ENCODE results near the gene KIR3DL1.
"Not testable (repeated sequence)": the region's sequence is repeated elsewhere in the genome, so short reads cannot be mapped to it uniquely, and the experiment has no call there.

The KIR3DL1 gene

DNA sequence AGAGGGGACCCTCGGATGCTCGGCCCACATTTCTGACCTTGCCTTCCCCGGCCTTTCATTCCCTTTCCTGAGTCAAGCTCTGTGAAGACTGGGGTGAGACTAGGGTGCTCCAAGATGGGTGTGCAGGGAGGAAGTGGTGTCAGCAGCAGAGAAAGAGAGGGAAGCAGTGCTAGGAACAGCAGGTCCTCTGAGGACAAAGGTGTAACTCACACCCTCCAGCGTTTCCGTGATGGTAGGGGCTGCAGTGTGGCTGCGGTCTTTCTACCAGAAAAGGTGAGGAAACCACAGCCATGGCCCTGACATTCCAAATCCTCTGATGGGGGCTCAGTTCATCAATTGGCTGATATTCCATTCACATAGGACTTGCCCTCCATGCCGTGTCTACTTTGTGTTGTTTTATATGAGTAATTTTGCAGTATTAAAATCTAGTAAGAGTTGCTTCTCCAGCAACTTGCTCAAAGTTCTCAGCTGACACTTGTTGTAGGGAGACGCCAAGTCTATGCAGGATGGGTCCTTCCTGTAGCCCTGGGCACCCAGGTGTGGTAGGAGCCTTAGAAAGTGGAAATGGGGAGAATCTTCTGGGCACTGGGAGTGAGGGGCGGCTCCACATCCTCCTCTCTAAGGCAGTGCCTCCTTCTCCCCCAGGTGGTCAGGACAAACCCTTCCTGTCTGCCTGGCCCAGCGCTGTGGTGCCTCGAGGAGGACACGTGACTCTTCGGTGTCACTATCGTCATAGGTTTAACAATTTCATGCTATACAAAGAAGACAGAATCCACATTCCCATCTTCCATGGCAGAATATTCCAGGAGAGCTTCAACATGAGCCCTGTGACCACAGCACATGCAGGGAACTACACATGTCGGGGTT is 1.6 kb downstream of the KIR3DL1 start:
- no peak for DNase-seq

DNA sequence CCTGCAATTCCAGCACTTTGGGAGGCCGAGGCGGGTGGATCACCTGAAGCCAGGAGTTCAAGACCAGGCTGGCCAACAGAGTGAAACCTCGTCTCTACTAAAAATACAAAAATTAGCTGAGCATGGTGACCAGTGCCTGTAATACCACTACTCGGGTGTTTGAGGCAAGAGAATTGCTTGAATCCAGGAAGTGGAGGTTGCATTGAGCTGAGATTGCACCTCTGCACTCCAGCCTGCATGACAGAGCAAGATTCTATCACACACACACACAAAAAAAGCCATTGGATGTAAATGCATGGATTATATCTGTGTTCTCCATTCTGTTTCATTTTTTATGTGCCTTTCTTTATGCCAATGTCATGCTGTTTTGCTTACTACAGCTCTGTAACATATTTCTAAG is 8.1 kb downstream of the KIR3DL1 start:
- DNase-seq: peak; percentile 6

DNA sequence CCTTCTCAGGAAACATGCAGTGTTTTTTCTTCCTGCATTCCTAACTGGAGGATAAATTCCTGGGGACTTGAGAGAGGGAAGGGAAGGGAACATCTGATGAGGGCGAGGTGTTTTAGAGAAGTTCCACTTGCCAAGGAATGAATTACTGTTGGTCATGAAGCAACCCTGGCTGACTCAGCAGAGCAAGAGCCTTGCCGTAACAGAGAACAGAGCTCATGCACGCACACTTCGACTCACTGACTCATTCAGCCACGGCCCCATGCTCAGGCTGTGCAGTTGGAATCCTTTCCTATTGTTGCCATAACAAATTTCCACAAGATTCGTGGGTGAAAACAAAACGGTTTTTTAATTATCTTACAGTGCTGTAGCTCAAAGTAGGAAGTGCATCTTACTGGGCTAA is 9.1 kb downstream of the KIR3DL1 start:
- DNase-seq: not testable (repeated sequence)

DNA sequence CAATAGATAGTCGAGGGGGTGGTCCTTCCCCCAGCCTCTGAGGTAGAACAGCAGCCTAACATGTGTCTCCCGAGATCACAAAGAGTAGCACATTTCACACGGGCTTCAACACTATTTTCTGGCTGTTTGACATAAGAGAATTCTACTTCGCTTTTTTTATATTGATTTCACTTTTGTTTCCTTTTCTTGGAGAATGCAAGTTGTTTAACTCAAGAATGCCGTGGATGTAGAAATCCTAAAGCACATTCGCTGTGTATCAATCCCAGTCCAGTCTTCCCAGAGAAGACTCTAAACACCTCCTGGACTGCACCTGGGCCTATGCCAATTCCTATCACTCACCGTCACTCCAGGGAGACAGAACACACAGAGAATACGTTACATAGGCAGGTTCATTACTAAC is 11.8 kb downstream of the KIR3DL1 start:
- DNase-seq: not testable (repeated sequence)

DNA sequence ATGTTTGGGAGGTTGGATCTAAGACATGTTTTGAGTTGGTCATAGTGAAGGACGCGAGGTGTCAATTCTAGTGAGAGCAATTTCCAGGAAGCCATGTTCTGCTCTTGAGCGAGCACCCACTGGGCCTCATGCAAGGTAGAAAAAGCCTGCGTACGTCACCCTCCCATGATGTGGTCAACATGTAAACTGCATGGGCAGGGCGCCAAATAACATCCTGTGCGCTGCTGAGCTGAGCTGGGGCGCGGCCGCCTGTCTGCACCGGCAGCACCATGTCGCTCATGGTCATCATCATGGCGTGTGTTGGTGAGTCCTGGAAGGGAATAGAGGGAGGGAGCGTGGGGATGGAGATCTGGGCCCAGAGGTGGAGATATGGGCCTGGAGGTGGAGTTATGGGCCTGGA is 16.2 kb downstream of the KIR3DL1 start, which contains the start of gene KIR2DS4:
Gene KIR2DS4, plus strand, starts transcription at position 181 of the 400 bp plus-strand sequence.
- DNase-seq: not testable (repeated sequence)

DNA sequence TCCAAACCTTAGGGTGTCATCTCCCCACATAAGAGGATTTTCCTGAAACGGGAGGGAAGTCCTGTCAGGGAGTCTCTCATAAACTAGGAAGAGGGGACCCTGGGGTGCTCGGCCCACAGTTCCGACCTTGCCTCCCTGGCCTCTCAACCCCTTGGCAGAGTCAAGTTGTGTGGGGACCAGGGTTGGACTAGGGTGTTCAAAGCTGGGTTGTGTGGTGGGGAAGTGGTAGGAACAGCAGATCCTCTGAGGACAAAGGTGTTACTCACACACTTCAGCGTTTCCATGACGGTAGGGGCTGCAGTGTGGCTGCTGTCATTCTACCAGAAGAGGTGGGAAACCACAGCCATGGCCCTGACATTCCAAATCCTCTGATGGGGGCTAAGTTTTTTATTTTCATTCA is 18.9 kb downstream of the KIR3DL1 start:
- not testable (repeated sequence) for DNase-seq

DNA sequence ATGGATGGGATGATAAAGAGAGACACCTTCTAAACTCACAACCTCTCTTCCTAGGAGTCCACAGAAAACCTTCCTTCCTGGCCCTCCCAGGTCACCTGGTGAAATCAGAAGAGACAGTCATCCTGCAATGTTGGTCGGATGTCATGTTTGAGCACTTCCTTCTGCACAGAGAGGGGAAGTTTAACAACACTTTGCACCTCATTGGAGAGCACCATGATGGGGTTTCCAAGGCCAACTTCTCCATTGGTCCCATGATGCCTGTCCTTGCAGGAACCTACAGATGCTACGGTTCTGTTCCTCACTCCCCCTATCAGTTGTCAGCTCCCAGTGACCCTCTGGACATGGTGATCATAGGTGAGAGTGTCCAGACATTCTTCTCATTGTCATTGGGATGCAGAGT is 21.3 kb downstream of the KIR3DL1 start:
- not testable (repeated sequence) for DNase-seq

DNA sequence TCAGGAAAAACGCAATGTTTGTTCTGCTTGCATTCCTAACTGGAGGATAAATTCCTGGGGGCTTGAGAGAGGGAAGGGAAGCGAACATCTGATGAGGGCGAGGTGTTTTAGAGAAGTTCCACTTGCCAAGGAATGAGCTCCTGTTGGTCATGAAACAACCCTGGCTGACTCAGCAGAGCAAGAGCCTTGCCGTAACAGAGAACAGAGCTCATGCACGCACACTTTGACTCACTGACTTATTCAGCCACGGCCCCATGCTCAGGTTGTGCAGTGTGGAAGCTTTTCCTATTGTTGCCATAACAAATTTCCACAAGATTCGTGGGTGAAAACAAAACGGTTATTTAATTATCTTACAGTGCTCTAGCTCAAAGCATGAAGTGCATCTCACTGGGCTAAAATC is 26.9 kb downstream of the KIR3DL1 start:
- DNase-seq: not testable (repeated sequence)

DNA sequence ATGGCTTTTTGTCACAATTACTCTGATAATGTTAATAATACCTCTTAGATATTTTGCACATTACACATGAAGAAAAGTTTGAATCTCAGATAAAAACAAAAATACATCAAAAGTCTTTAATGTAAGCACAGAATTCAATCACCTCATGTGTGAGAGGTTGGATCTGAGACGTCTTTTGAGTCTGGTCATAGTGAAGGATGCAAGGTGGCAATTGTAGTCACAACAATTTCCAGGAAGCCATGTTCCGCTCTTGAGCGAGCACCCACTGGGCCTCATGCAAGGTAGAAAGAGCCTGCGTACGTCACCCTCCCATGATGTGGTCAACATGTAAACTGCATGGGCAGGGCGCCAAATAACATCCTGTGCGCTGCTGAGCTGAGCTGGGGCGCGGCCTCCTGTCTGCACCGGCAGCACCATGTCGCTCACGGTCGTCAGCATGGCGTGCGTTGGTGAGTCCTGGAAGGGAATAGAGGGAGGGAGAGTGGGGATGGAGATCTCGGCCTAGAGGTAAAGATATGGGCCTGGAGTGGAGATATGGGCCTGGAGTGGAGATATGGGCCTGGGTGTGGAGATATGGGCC is 33.9 kb downstream of the KIR3DL1 start, which contains the start of gene KIR3DL2:
Gene KIR3DL2, plus strand, starts transcription at position 383 of the 580 bp plus-strand sequence. Its CDS starts 33 bp downstream, at position 416.
- not testable (repeated sequence) for DNase-seq

DNA sequence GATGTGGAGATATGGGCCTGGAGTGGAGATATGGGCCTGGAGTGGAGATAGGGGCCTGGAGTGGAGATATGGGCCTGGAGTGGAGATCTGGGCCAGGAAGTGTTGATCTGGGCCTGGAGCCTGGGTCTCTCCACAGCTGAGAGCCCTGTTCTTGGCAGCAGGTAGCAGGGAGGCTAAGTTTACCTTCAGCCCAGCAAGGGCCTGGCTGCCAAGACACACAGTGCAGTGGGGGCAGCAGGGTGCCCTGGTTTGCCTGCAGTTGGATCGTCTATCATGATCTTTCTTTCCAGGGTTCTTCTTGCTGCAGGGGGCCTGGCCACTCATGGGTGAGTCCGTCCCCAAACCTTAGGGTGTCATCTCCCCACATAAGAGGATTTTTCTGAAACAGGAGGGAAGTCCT is 34.7 kb downstream of the KIR3DL1 start:
- no peak for DNase-seq

DNA sequence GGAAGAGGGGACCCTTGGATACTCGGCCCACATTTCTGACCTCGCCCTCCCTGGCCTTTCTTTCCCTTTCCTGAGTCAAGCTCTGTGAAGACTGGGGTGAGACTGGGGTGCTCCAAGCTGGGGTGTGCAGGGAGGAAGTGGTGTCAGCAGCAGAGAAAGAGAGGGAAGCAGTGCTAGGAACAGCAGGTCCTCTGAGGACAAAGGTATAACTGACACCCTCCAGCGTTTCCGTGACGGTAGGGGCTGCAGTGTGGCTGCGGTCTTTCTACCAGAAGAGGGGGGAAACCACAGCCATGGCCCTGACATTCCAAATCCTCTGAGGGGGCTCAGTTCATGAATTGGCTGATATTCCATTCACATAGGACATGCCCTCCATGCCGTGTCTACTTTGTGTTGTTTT is 35.1 kb downstream of the KIR3DL1 start:
- peak; percentile 31 for DNase-seq

DNA sequence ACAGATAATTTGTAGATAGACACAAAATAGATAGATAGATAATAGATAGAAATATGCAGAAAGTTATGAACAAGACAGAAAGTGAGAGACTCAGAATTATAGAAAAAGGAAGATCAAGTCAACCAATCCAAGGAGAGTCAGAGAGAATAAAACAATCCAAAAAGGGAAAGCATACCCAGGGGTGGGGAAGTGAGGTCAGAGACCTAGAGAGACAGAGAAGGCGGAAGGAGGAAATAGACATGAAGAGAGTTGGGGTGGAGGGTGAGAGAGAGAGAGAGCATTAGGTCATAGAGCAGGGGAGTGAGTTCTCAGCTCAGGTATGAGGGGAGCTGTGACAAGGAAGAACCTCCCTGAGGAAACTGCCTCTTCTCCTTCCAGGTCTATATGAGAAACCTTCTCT is 39.0 kb downstream of the KIR3DL1 start:
- not testable (repeated sequence) for DNase-seq

DNA sequence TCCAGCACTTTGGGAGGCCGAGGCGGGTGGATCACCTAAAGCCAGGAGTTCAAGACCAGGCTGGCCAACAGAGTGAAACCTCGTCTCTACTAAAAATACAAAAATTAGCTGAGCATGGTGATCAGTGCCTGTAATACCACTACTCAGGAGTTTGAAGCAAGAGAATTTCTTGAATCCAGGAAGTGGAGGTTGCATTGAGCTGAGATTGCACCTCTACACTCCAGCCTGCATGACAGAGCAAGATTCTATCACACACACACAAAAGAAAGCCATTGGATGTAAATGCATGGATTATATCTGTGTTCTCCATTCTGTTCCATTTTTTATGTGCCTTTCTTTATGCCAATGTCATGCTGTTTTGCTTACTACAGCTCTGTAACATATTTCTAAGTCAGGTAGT is 42.2 kb downstream of the KIR3DL1 start:
- not testable (repeated sequence) for DNase-seq

DNA sequence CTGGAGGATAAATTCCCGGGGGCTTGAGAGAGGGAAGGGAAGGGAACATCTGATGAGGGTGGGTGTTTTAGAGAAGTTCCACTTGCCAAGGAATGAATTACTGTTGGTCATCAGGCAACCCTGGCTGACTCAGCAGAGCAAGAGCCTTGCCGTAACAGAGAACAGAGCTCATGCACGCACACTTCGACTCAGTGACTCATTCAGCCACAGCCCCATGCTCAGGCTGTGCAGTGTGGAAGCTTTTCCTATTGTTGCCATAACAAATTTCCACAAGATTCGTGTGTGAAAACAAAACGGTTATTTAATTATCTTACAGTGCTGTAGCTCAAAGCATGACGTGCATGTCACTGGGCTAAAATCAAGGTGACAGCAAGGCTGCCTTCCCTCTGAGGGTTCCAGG is 43.2 kb downstream of the KIR3DL1 start:
- DNase-seq: peak; percentile 45

DNA sequence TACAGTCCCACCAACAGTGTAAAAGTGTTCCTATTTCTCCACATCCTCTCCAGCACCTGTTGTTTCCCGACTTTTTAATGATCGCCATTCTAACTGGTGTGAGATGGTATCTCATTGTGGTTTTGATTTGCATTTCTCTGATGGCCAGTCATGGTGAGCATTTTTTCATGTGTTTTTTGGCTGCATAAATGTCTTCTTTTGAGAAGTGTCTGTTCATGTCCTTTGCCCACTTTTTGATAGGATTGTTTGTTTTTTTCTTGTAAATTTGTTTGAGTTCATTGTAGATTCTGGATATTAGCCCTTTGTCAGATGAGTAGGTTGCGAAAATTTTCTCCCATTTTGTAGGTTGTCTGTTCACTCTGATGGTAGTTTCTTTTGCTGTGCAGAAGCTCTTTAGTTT is 47.2 kb downstream of the KIR3DL1 start:
- DNase-seq: not testable (repeated sequence)

DNA sequence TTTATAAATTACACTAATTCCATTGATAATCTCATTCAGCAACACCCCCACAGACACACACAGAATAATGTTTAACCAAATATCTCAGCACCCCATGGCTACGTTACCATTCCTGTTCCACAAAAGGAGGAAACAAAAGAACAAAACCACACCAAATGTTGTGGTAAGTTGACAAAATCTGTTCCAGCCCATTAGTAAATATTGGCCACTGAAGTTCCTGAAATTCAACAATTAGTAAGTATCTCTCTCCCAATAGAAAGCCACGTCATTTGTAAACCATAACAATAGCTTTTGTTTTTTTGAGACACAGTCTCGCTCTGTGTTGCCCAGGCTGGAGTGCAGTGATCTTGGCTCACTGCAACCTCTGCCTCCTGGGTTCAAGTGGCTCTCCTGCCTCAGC is 55.4 kb downstream of the KIR3DL1 start:
- DNase-seq: no peak

DNA sequence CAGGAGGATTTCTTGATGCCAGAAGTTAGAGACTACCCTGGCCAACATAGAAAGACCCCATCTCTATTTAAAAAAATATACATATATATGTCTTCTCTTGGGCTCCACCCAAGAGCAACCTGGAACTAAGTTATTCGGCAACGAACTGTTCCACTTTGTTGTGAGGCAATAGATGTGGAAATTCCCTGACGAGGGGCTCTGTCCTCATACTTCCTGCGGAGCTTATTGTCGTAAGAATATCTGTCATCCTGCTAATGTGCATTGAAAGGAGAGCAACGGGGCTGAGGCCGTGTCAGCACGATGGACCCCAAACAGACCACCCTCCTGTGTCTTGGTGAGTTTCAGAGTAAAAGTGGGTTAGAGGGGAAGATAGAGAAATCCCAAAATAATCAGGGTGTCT is 57.7 kb downstream of the KIR3DL1 start, which contains the start of gene FCAR:
Gene FCAR, plus strand, starts transcription at position 246 of the 400 bp plus-strand sequence. Its CDS starts 55 bp downstream, at position 301.
- no peak for DNase-seq

DNA sequence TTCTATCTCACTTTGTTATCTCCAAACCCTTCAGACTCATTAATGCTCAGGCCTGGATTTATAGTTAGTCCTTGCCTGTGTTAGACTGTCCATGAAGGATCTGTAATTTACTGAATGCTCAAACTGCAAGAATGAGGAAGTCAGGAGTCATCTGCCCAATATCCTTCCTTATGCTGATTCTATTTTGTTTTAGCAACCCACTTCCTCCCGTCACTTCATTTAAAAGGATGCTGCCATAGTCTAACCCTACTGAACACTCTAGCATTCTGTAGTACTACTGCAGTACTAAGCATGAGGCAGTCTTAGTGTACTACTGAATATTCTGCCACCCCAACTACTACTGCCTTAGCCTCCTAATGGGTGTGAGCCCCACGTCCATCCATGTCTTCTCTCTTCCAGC is 59.2 kb downstream of the KIR3DL1 start:
- DNase-seq: peak; percentile 61

DNA sequence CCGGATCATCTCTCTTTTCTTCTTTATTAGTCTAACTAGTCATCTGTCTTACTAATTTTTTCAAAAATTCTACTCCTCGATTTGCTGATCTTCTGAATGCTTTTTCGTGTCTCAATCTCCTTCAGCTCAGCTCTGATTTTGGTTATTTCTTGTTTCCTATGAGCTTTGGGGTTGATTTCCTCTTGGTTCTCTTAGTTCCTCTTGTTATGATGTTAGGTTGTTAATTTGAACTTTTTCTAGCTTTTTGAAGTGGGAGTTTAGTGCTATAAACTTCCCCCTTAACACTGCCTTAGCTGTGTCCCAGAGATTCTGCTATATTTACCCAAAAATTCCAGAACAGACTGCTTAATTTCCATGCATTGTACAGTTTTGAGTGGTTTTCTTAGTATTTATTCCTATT is 61.2 kb downstream of the KIR3DL1 start:
- DNase-seq: no peak

Measured in hematopoietic multipotent progenitor cell treated with erythropoietin and hydrocortisone succinate and interleukin-3 and kit ligand, for 4 days (in vitro differentiated cells).